GM21619 (cell line): ENCODE measurements around the gene RGMA.

Experiments
- ATAC-seq: cut with Tn5 transposase; IDR thresholded peaks from one replicate; pipeline ENCODE4 v1.9.1; 2021; ENCODE audit not compliant: unreplicated experiment

Gene RGMA

DNA sequence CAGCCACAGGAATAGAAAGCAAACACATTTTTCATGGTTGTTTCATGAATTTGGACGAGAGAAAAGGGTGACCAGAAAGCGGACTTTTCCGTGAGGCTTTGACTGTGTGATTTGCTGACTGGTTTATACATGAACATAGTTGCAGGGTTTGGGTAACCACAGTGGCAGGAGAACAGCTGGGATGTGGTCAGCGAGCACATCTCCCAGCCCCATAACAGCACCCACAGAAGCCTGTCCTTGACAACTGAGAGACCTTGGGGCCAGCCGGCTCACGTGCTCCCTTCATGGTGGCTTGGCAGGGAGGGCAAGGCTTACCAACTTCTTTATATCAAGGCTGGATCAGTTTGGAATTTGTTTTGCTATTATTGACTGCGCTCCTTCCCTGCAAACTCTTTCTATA is 13.2 kb upstream of the RGMA start:
- no peak for ATAC-seq

DNA sequence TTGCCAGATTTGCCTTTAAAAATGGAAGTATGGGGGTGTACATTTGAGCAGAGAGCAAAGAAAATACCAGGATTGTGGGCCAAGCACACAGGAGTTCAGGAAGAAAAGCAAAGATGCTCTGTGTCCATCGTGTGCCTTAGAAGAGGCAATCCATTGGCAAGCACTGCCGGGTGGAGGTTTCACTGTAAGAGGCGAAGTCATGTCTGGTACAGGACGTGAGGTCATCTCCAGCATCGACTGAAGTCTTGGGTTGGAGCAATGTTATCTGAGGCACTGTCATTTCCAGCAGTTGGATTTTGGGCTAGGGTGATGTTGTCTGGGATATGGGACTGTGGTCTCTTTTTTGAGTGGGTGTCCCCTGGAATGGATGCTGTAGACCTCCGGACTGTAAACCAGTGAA is 4.8 kb upstream of the RGMA start:
- ATAC-seq = no peak

DNA sequence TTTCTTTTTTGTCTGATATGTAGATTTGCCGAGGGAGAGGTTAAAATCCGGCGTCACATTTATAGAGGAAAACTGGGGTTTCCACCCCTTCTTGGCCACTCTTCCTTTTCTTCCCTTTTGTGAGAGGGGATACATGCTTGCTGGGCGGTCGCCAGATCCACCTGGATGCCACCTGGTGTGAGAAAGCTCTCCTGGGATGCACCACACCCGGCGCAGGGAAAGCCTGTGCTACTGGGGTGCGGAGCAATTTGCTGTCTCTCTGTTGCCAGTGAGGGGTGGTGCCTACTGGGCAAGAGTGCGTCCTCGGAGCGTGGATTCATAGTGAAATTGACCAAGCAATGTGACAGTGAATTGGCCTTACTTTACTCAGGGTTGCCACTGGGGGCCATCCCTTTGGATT is 2.5 kb upstream of the RGMA start:
- ATAC-seq = no peak

DNA sequence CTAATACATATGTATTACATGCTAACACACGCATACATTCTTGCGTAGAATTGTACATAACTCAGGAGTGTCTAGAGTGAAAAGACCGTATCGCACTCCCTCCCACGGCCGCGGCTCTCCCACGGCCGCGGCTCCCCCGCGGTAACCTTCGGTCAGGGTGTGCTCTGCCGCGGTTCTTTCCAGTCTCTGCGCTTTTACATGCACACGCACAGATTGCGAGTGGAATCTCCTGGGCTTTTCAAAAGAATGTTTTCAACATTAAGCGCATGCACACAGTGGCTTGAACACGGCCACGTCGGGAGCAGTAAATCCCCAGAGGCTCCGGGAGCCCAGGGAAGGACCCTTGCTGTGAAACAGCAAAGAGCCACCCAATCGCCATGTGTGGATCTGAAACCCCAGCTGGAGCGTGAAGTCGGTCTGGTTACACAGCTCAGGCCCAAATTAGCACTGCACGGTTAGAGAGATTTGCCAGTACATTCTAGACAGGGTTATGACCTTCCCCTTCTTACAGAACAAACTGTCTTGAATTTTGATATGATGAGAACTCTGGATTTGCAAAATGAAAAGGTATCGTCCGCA is 805 bp upstream of the RGMA start:
- no peak for ATAC-seq

DNA sequence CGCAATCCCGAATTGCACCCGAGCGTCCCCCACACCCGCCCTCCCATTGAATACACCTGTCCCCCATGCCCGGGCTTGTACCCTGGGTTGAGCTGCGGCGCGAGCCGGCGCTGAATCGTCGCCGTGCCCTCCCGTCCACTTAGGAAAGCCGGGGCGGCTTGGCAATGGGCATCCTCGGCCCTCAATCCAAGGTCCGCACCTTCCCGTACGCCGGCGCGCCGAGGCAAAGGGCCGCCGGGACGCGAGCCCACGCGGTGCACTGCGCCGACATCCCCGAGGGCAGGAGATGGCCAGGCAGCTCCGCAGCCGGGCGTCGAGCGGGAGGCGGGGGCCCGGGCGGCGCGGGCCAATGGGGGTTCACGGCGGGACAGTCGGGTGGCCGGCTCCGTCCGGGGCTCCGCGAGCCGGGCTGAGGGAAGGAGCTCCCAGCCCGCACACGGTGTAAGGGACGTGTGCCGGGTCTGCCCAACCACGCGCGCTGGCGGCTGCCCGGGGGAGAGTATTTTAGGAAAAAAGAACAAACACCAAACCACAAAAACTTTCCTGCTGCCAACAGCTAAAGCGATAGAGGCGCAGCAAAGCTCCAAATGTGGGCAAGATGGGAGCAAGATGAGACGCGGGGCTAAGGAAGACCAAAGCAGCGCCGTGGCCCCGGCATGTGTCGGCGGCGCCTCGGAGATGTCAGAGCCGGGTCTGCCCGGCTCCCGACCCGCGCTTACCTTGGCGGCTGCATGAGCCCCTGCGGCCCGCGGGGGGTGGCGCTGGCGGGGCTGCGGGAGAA is 621 bp downstream of the RGMA start:
- ATAC-seq = no peak

DNA sequence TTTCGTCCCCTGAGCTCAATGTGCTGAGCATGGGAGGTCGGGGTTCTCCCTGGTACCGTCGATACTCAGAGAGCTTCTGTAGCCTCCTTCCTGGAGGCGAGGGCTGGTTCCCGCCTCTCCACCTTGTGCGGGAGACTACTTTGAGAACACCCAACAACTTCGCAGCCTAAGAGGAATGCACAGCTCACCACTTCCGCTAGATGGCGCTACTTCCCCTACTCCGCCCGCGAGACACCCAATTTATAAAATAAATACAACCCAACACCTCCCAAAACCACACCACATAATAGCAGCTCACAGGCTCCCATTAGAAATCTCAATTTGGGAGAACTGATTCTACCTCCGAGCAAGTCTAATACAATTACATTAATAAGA is 1.2 kb downstream of the RGMA start:
- no peak for ATAC-seq

DNA sequence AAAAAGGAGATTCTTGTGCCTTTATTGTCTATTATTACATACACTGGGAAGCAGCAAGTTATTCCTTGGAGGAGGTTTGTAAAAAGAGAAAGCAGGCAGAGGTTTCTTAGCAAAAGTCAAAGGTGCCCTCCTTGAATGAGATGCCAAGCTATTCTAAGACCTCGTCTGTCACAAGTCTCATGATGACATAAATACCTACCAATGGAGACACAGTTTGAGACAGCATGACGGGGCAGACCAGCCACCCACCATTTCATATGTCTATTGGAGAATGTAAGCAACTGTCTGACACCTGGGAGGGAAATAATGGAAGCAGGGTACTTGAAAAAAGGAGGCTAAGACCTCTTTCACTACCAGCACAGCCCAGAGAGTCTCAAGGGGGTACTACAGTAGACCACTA is 2.2 kb downstream of the RGMA start:
- ATAC-seq = no peak

DNA sequence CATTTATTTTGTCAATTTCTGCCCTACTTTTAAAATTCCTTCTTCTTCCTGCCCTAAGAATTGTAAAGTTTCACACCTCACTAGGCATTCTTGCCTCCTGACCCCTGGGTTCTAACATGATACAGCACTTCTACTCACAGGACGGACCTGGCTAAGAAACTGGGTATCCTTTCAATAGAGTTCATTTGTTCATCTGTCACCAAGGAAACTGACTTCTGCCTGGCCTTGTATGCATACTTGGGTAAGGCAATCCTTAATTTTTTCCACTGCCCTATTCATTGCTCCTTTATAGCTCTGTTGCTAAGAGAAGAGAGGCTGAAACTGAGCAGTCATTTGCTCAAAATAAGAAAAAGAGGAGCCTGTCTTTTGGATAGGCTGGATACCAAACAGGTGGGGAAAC is 3.3 kb downstream of the RGMA start:
- ATAC-seq = no peak

DNA sequence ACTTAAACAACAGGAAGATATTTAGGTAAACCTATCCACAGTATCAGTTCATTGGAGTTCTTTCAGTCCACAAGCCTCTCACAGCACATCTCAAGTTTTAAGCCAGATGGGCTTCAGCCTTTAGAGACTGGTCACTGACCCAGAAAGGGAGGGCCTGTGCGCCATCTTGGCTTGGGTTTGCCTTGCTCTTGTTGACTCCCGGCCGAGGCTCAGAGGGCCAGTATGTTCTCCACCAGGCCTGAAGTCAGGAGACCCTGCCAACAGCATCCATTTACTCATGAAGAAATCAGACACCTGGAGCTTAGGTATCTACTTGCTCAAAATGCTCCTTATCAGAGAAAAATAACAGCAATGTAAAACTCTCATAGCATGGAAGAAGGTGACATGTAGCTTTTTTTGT is 6.2 kb downstream of the RGMA start:
- ATAC-seq = no peak

DNA sequence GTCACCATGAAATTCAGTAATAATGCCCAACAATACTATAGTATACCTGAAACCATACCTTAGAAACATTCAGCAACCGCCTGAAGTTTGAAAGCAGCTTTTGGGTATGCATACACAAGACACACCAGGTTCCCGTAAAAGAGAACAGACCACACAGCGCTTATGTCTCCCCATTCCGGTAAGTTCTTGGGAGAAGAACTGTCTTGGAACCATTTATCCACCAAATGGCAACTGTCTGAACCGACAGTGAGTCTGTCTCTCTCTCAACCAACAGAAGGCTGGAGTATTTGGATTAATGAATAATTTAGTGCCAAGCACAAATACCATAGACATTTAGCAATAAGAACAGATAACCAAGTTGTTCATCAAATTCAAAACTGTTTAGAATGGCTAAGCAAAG is 7.6 kb downstream of the RGMA start:
- no peak for ATAC-seq

DNA sequence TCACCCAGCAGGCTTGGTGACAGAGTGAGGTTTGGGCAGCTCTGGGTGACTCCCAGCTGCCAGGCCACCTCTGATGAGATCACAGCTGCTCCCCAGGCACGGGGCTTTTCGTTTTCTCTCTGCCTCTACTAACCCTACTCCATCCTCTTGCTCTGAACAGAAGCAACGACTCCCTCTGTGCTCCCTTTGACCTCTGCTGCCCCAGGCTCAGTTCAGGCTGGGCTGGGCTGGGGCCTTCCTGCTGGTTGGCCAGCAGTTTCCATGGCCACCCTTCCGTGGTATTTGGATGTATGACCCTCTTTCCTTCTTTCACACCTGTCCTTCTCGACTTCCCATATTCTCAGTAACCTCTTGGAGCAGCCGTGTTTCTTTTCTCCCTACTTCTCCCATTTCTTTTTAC is 8.6 kb downstream of the RGMA start:
- ATAC-seq = no peak

DNA sequence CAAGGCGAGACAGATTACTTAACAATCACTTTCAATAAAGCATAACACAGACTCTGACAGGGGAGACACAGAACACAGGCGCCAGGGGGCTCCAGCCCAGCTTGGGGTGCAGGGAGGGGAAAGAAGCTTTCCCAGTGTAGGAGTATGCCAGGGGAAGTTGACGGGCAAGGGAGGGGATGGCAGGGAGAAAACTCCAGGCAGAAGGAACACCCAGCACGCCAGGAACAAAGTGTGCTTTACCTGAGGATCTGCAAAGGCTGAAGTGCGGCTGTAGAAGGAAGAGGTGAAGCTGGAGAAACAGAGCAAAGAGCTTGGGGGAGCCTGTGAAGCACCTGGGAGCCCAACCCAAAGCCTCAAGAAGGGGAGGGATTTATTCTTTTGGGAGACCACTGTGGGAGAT is 12.1 kb downstream of the RGMA start:
- no peak for ATAC-seq

DNA sequence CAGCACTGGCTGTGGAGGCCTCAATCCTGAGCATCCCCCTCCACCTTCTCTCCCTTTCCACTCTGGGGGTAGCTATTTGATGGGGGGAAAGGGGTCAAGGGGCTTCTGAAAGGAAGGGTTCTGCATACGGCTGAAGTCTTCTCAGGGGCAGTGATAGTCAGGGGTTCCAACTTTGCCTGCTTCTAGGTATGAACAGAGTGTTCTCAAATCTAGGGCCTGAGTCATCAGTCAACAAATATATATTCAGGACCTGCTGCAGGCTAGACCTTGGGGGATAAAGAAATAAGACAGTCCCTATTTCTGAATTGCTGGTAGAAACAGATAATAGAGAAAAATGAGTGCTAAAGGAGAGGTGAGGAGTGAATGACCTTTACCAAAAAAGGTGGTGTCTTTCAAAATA is 12.8 kb downstream of the RGMA start:
- ATAC-seq = no peak

DNA sequence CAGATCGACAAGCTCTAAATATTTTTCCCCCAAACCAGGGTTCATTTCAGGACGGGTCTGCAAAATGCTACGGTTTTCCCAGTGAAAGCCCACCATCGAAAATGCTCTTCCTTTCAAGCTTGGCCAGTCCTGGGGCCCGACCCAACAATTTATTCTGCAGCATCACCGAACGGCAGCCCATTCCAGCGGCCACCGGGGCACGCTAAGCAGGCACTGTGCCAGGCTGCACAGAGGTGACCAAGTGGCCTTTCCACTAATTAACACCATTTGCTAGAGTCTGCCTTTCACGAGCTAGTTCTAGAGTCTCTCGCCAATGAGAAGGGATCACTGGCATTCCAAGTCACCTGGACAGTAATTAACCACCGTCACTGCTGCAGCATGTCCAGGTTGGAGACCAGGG is 14.4 kb downstream of the RGMA start:
- ATAC-seq = no peak

DNA sequence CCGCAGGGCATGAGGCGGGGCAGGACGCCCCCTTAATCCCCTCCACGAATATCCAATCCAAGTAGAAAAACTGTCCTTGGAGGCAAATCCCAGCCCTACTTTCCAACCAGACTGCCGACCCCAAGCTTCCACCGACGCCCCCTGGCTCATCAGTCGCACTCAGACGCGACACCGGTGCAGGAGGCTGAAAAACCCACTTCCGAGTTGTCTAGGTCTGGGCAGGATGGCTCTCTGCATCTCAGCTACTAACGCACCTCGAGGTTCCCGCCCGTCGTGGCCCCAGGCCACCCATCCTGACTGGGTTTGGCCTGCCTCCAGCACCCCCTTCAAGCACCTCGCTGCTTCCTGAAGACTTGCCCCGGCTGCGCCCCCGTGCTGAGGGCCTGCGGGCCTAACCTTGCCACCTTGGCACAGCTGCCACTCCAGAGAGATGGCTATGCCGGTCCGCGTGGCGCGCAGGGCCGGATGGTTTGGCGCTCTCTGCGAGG is 15.5 kb downstream of the RGMA start:
- ATAC-seq = no peak

DNA sequence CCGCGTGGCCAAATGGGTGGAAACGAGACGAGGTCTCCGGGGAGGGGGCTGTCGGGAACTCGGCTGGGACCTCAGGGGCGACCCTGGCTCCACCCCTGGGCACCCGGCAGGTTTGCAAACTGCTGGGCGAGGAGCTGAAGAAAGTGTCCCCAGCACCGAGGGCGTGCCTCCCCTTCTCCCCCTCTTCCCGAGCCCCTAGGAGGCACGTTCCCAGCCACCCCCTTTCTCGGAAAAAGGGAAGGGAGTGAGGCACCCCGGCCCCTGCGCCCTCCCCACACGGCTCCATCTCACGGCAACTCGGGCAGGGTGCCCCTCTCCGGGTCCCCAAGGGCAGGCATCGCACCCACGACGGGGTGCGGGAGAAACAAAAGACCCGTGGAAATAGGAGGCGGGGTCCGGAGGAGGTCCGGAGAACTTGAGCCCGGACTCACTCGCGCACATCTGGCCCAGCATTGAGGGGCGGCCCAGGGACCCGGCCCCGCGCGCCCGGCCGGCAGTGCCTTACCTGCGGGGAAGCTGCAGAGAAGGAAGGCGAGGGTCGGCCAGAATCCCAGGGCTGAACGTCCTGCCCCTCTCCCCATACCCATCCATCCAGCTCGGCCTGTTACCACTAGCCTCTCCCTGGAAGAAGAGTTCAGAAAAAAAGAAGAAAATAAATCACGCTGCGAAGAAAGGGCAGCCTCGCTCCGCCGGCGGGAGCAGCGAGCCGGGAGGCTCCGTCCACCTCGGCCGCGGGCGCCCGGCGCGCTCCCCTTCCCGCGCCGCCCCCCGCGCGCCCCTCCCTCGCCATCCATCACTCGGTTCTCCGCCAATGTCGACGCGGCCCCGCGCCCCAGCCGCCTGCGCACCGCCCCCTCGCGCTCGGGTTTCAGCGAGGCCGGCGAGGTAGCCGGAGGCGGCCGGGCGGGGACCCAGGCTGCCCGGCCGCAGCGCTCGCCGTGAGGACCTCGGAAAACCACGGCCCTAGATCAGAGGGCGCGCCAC is 16.3 kb downstream of the RGMA start:
- ATAC-seq = no peak

DNA sequence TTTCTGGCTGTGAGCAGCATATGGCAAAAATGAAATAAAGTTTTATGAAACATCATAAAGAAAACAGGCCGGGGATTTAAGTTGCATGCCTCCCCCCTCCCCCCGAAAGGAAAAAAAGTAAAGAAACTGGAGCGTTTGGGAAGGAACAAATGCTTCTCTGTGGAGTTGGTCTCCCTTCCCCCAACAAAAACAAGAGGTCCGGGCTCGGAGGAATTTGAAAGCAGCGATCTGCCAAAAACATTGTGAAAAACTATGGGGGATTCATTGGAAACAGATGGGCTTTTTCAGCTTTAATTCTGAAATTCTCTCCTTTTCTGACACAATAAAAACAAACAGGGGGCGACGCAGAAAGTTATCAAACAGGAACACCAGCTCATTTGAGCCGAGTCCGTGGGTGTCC is 17.0 kb downstream of the RGMA start:
- no peak for ATAC-seq

DNA sequence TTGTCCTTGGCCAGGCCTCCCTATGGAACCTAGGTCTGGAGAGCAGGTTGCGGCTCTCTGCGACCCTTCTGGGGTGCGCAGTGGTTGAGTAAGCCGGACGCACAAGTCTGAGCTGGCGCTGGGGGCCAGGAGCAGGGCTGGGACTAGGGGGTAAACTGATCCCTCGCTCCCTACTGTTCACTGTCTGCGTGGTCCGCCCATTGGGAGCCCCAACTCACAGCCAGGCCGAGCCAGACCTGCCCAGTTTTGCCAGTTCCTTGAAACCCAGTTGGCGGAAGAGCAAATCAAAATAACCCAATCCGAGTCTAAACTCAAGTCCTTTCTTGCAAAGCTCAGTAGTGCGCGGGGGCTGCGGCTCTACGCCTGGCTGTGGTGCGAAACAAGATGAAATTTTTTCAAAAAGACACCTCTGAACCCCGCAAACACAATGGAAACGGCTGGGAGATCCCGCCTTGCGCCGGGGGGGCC is 17.5 kb downstream of the RGMA start:
- ATAC-seq = no peak

DNA sequence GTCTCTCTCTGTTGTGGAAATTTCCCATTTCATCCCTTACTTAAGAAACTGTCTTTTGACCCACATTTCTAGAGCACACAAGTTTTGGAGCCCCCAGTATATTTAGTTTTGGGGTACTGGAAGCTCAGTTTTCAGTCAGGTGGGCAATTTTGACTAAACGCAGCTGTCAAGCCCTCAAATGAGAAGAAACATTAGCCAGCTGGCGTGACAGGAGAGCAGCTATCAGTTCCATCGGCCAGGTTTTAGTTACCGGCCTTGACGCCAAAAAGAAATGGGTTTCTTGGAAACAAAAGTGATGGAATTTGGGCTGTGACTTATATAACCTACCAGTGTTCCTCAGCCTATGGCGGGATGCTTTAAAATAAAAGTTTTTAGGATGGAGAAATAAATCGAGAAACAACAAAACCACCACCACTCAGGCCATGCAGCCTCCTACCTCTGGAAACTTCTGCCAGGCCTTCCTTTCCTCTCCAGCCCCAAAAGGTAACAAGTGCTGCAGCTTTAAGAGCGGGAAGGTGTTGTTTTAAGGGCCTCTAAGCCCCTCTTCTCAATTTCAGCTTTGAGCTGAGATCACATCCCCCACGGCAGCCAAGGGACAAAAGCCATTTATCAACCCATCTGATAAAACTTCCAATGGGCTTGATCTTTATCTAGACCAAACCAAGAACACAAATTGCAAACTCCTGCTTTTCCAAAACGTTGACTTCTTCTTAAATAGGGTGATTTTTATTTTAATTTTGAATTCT is 18.3 kb downstream of the RGMA start:
- no peak for ATAC-seq

DNA sequence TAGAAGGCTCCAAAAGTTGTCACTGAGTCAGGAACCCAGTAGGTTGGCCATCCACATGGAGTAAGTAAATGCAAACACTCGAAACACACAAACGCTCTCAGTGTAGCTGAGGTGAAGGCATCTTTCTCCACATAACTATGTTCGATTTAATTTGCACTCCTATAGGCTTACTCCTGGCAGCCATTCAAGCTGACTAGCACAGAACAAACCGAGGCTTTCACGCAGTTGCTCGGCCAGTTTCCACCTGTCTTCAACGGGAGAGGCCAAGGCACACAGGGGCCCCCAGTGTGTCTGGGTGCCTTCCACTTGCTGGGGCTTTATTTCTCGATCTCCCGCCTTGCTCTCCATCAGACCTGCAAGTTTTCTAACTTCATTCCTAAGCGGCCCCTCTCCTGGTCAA is 18.9 kb downstream of the RGMA start:
- no peak for ATAC-seq
